Tibial nerve (tissue), 3 donors: Measurements from ENCODE around the gene HRH3.

Experiments used
- CTCF ChIP-seq, 5 experiments: fragments of 200-600 bp in 3 of 5; fragments of 450-650 bp in 2 of 5; sonication (generic) in 3 of 5; IDR thresholded peaks; one replicate each; pipeline ENCODE4 v1.5.1; 2016 to 2019; ENCODE audit warnings: antibody characterized with exemption in 5 of 5, mild to moderate bottlenecking in 3 of 5, moderate library complexity in 2 of 5
- POLR2A ChIP-seq, 2 donors: fragments of 450-650 bp; IDR thresholded peaks; one replicate each; pipeline ENCODE4 v1.6.1; 2017; ENCODE audit warnings: antibody characterized with exemption in 2 of 2, mild to moderate bottlenecking in 2 of 2, moderate library complexity in 2 of 2

- TF ChIP-seq CTCF (IDR thresholded peaks at IDR 0.05) (no peak), POLR2A (IDR thresholded peaks at IDR 0.05) (no peak)
These were observed 32.4 kb upstream of the HRH3 start for GRCh38 chr20:62252342-62252966.
